ENCODE results near the gene CDH13. TPM values are rescaled to one million over a fixed set of nuclear protein-coding genes. Genes with fewer than 3 reads are reported as not detected.

Gene CDH13
- total and polyA plus RNA-seq, 2 donors (not counting 1 experiment from before 2014, with no cell fraction given): 27.6 to 96.7 TPM

GRCh38 chr16:83070416-83071209 is 443.8 kb downstream of the CDH13 start:
- H3K79me2 ChIP-seq (ENCODE audit: control insufficient read depth, insufficient read depth, low read length): no peaks in the 10 kb centered on the region
- no peak for DNase-seq (ENCODE audit: low read depth in 2 of 2)
- no peak overlapping the region for H3K4me2 ChIP-seq (ENCODE audit: extremely low read depth, insufficient read depth, low read length)
- no peaks in the 10 kb centered on the region for H4K20me1 ChIP-seq (ENCODE audit: control insufficient read depth, extremely low read depth, insufficient read depth, low read length)
- H3K9me3 ChIP-seq (ENCODE audit: control insufficient read depth, insufficient read depth, low read depth, low read length): no peaks in the 10 kb centered on the region
- H3K9ac ChIP-seq (ENCODE audit: insufficient read depth, low read length): no peak overlapping the region
- TF ChIP-seq EZH2 (IDR thresholded peaks at IDR 0.05; ENCODE audit: low read length, missing control alignments) (no peak), CTCF (conservative IDR thresholded peaks at IDR 0.05 in 1 of 2, IDR thresholded peaks at IDR 0.05 in 1 of 2; ENCODE audit: low read depth in 1 of 2, low read length in 2 of 2) (no peak)
- H3K27ac ChIP-seq (ENCODE audit: insufficient read depth, low read length): no peak overlapping the region
- no peaks in the 10 kb centered on the region for H3K27me3 ChIP-seq (ENCODE audit: control insufficient read depth, insufficient read depth, low read length)
- H3K4me1 ChIP-seq (ENCODE audit: control insufficient read depth, extremely low read depth, insufficient read depth, low read length): no peaks in the 10 kb centered on the region
- H2AFZ ChIP-seq (ENCODE audit: low read length): no peak overlapping the region
- H3K4me3 ChIP-seq (replicated peaks in 1 of 4; ENCODE audit: control extremely low read depth in 1 of 4, insufficient read depth in 1 of 4, low read depth in 3 of 4, low read length in 4 of 4): no peak overlapping the region
- no peaks in the 10 kb centered on the region for H3K36me3 ChIP-seq (ENCODE audit: control insufficient read depth, insufficient read depth, low read length)

- TF ChIP-seq CTCF (conservative IDR thresholded peaks at IDR 0.05 in 1 of 2, IDR thresholded peaks at IDR 0.05 in 1 of 2; ENCODE audit: low read depth in 1 of 2, low read length in 2 of 2): no peak
- TF ChIP-seq EZH2 (IDR thresholded peaks at IDR 0.05; ENCODE audit: low read length, missing control alignments): no peak
- H3K4me1 ChIP-seq (ENCODE audit: control insufficient read depth, extremely low read depth, insufficient read depth, low read length): no peaks in the 10 kb centered on the region
- H3K9ac ChIP-seq (ENCODE audit: insufficient read depth, low read length): no peak overlapping the region
- H3K36me3 ChIP-seq (ENCODE audit: control insufficient read depth, insufficient read depth, low read length): no peaks in the 10 kb centered on the region
- H3K4me2 ChIP-seq (ENCODE audit: extremely low read depth, insufficient read depth, low read length): no peak overlapping the region
- no peak overlapping the region for H2AFZ ChIP-seq (ENCODE audit: low read length)
- H3K27ac ChIP-seq (ENCODE audit: insufficient read depth, low read length): no peak overlapping the region
- no peak overlapping the region for H3K4me3 ChIP-seq (replicated peaks in 1 of 4; ENCODE audit: control extremely low read depth in 1 of 4, insufficient read depth in 1 of 4, low read depth in 3 of 4, low read length in 4 of 4)
- no peaks in the 10 kb centered on the region for H3K79me2 ChIP-seq (ENCODE audit: control insufficient read depth, insufficient read depth, low read length)
- DNase-seq (ENCODE audit: low read depth in 2 of 2): no peak
- H3K9me3 ChIP-seq (ENCODE audit: control insufficient read depth, insufficient read depth, low read depth, low read length): no peaks in the 10 kb centered on the region
- H3K27me3 ChIP-seq (ENCODE audit: control insufficient read depth, insufficient read depth, low read length): no peaks in the 10 kb centered on the region
- H4K20me1 ChIP-seq (ENCODE audit: control insufficient read depth, extremely low read depth, insufficient read depth, low read length): no peaks in the 10 kb centered on the region
Observed at GRCh38 chr16:83075956-83076355, 449.2 kb downstream of the CDH13 start.

- no peak overlapping the region for H3K9ac ChIP-seq (ENCODE audit: insufficient read depth, low read length)
- no peaks in the 10 kb centered on the region for H3K4me1 ChIP-seq (ENCODE audit: control insufficient read depth, extremely low read depth, insufficient read depth, low read length)
- no peaks in the 10 kb centered on the region for H3K9me3 ChIP-seq (ENCODE audit: control insufficient read depth, insufficient read depth, low read depth, low read length)
- DNase-seq (ENCODE audit: low read depth in 2 of 2): no peak
- H3K36me3 ChIP-seq (ENCODE audit: control insufficient read depth, insufficient read depth, low read length): no peaks in the 10 kb centered on the region
- H4K20me1 ChIP-seq (ENCODE audit: control insufficient read depth, extremely low read depth, insufficient read depth, low read length): no peaks in the 10 kb centered on the region
- H2AFZ ChIP-seq (ENCODE audit: low read length): no peak overlapping the region
- no peak for TF ChIP-seq EZH2 (IDR thresholded peaks at IDR 0.05; ENCODE audit: low read length, missing control alignments)
- TF ChIP-seq CTCF (conservative IDR thresholded peaks at IDR 0.05 in 1 of 2, IDR thresholded peaks at IDR 0.05 in 1 of 2; ENCODE audit: low read depth in 1 of 2, low read length in 2 of 2): no peak
- no peaks in the 10 kb centered on the region for H3K79me2 ChIP-seq (ENCODE audit: control insufficient read depth, insufficient read depth, low read length)
- no peak overlapping the region for H3K27ac ChIP-seq (ENCODE audit: insufficient read depth, low read length)
- H3K27me3 ChIP-seq (ENCODE audit: control insufficient read depth, insufficient read depth, low read length): no peaks in the 10 kb centered on the region
- no peak overlapping the region for H3K4me2 ChIP-seq (ENCODE audit: extremely low read depth, insufficient read depth, low read length)
- H3K4me3 ChIP-seq (replicated peaks in 1 of 4; ENCODE audit: control extremely low read depth in 1 of 4, insufficient read depth in 1 of 4, low read depth in 3 of 4, low read length in 4 of 4): no peak overlapping the region
Observed at GRCh38 chr16:83083361-83083760, 456.6 kb downstream of the CDH13 start.

All from fibroblast of lung (primary cell).